HG03442 (cell line): ENCODE results near the gene WDR75.
"Not testable (repeated sequence)": the region's sequence is repeated elsewhere in the genome, so short reads cannot be mapped to it uniquely, and the experiment has no call there.

ENCODE experiments used
- ATAC-seq: cut with Tn5 transposase; IDR thresholded peaks from one replicate; pipeline ENCODE4 v1.9.1; 2021; ENCODE audit warnings: mild to moderate bottlenecking, moderate library complexity; ENCODE audit not compliant: unreplicated experiment

WDR75 gene

GRCh38 chr2:189440644-189440946 lies 679 bp upstream of the WDR75 start:
- peak; percentile 19 for ATAC-seq

GRCh38 chr2:189441709-189442074 lies 418 bp downstream of the WDR75 start:
- ATAC-seq, result no peak

- ATAC-seq, result no peak
Observed at GRCh38 chr2:189442468-189442867, 1.2 kb downstream of the WDR75 start.

DNA sequence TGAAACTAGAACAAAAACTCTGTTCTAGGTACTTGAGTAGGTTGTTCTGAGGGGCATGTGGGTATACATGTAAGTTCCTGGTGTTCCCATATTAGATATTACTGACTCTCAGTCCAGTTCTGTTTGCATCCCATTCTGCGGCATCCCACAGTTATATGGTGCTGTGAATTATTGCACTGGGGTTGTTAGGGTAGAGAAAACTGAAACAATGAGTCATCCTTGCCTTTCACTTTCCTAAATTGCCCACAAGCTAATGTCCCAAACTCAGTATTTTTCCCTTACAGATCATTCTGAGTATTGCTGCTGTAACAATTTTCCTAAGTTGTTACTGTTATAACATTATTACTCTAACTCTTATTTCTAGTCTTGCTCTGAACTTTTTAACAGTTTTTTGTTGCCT lies 3.0 kb downstream of the WDR75 start:
- peak; percentile 31 for ATAC-seq

DNA sequence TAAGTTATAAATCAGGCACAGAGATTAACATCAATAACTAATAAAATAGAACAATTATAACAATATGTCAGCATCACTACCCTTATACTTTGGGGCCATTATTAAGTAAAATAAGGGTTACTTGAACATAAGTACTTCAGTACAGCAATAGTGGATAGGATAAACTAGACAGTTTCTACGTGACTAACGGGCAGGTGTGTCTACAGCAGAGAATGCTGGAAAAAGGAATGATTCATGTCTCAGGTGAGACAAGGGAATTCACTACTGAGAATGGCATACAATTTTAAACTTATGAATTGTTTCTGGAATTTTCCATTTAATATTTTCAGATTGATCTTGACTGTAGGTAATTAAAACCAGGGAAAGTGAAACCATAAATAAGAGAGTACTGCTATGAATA lies 5.5 kb downstream of the WDR75 start:
- no peak for ATAC-seq

GRCh38 chr2:189454009-189454408 lies 12.7 kb downstream of the WDR75 start:
- ATAC-seq, result no peak

GRCh38 chr2:189465076-189465475 lies 23.8 kb downstream of the WDR75 start:
- no peak for ATAC-seq

GRCh38 chr2:189465478-189465877 lies 24.2 kb downstream of the WDR75 start:
- no peak for ATAC-seq

DNA sequence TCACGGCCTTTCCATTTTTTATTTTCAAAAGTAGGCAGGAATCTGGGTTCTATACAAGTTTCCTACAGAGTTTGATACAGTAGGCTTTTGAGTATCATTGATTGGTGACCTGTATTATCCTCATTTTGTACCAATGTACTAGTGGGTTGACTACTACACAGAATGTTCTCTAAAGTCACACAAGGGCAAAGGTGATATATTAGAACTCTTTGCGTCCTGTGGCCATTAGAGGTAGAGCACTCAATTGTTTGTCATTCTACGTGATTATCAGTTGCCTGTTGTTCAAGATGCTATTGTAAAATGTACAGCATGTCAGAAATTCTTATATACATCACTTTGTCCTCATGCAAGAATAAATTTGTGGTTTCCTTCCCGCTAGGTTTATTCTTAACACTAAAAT lies 24.8 kb downstream of the WDR75 start:
- ATAC-seq, result no peak

GRCh38 chr2:189466656-189467055 lies 25.4 kb downstream of the WDR75 start:
- no peak for ATAC-seq

DNA sequence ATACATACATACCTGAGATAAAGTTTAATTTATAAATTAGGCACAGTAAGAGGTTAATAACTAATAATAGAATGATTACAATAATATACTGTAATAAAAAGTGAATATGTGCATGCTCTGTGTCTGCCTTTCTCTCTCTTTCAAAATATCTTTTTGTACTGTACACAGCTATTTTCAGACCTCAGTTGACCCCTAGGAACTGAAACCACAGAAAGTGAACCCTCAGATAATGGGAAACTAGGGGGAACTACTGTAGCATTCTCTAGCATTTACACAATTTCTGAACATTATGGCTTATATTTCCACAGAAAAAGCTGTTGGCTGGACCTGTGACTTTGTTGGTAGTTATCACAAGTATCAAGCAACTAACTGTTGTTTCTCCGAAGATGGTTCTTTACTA lies 25.9 kb downstream of the WDR75 start:
- no peak for ATAC-seq

GRCh38 chr2:189467593-189467992 lies 26.3 kb downstream of the WDR75 start:
- no peak for ATAC-seq

- ATAC-seq, result no peak
Observed at GRCh38 chr2:189474526-189474925, 33.3 kb downstream of the WDR75 start.

DNA sequence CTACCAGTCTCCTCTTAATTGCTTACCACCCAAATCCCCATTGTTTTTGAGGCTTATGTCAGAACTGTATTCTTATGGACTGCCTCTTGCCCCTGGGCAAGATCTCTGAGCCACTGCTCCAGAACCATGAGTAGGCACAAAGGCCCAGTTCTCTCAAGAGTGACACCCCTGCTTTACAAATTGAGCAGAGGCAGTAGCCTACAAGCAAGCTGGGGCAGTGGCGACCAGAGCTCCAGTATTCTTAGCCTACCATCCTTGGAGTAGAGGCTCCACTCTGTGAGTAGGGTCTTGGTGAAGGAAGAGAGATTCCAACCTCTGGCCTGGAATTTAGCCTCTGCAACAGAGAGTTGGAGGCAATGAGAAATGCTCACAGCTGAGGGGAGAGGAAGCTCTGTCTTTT lies 36.5 kb downstream of the WDR75 start:
- no peak for ATAC-seq

- ATAC-seq, result not testable (repeated sequence)
Observed at GRCh38 chr2:189478289-189478688, 37.0 kb downstream of the WDR75 start.

DNA sequence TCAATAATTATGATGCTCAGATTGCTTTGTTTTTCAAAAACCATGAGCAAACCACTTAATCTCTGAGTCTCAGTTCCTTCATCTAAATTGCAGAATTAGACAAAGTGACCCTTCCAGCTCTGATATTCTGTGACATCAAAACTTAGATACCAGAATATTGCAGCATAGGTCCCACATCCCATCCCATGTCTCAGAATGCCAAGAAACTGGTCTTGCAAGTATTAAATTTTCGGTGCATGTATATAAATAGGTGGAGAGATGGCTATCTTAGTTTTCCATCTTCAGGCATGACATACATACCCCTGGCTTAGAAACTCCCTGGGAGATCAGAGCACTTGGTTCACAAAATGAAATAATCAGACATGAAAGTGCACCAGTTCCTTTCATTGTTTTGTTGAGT lies 39.8 kb downstream of the WDR75 start:
- ATAC-seq, result no peak

- no peak for ATAC-seq
Observed at GRCh38 chr2:189483571-189483970, 42.3 kb downstream of the WDR75 start.

DNA sequence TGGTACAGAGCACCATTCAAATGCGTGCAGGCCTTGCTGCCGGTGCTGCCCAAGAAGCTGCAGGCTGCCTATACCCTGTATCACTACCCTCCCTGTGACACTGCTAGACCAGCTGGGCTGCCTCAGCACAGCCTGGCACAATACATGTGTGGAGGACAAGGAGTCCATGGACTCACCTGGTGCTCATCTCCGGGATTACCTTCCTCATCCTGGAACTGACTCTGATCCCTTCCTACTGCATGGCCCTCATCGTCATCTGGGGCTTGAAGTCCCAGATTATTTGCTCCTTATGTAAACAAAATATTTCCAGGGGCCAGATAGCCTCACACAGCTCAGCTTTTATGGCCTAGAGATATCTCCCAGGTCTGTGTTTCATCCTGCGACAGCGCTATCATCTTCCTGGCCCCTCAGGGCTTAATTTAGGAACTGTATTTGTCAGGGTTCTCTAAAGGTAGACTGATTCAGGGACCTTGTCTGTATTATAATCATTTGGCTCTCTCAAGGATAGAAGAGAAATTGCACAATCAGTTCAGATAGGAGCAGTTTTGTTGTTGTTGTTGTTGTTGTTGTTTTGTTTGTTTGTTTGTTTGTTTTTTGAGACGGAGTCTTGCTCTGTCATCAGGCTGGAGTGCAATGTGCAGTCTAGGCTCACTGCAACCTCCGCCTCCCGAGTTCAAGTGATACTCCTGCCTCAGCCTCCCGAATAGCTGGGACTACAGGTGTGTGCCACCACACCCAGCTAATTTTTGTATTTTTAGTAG lies 42.9 kb downstream of the WDR75 start:
- no peak for ATAC-seq

DNA sequence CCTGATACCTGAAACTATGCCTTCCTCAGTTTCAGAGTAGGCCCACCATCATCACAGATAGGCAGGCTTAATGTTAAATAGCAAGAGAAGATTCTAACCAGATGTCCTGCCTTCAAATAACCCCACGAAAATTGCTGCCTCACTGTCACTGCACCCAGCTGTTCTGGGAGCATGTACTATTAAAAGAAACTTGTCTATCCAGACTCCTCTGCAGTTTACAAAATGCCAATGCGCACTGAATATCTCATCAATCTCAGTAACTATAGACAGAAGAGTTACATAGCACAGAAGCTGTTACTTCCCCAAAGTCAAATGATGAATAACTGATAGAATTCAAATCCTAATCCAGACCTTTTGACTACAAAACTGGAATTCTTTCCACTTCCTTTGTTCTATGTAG lies 43.9 kb downstream of the WDR75 start:
- ATAC-seq, result no peak

- ATAC-seq, result no peak
Observed at GRCh38 chr2:189486237-189486770, 45.0 kb downstream of the WDR75 start.

DNA sequence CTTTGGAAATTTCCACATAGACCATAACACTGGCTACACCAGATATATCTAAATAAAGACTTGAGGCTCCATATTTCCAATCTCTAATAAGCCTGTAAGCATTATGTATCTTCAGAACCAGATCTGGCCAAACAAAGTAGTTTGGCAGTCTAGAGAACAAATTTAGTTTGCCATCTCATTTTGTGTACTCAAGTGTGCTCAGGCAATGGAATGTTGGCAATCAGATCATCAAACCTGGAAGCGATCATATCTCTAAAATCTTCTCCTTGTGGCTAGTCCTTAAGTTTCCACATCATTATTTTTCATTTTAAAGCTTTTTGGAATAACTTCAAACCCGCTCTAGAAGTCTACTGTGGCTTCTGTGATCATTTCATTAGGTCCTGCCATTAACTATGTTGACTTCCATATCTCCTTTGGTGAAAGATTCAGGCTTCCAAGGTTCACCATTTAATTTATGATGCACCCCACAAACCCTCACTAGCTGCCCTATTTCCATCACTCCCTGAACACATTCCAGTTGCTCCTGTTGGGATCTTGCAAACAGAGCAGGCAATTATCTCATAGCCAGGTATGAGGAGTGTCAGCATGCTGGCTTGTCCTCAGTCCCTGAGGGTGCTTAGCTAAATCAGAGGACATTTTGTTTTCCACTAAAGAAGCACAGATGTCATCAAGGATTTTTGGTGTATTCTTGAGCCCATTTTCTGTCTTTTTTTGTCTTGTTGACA lies 46.2 kb downstream of the WDR75 start:
- ATAC-seq, result no peak

DNA sequence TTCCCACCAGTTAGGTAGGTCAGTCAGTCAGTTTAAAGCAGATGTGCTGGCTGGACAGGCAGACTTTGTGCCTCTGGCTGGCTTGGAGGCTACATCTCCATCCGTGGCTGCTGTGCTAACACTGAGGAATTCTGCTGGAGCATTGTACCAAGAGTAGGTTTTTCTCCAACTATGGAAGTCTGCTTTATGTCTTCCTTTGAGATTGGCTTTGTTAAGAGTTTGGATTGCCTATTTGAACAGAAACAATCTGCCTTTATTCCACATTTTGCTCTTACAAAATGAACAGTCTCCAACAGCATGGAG lies 46.7 kb downstream of the WDR75 start:
- no peak for ATAC-seq

DNA sequence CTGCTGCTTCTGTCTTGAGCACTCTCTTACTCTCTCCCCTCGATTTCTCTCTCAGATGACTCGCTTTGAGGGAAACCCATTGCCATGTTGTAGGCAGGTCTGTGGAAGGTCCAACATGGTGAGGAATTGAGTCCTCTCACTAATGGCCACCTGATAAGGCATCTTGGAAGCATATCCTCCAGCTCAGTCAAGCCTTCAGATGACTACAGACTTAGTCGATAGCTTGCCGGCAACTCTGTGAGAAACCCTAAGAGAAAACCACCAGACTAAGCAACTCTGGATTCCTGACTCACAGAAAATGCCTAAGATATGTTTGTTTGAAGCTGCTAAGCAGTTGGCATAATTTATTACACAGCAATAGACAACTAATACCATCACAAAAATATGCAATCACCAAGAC lies 51.2 kb downstream of the WDR75 start:
- no peak for ATAC-seq
